NCI-H2107 (cell line): ENCODE measurements around the gene TAOK1.
A peak's percentile ranks its signal among the peaks of the same experiment; 100 is the strongest.
"Not testable (repeated sequence)": the region's sequence is repeated elsewhere in the genome, so short reads cannot be mapped to it uniquely, and the experiment has no call there.

ENCODE experiments used
- DNase-seq: peaks from one replicate; lab custom pipeline; 2025; lab: John Stamatoyannopoulos, UW

TAOK1 gene

DNA sequence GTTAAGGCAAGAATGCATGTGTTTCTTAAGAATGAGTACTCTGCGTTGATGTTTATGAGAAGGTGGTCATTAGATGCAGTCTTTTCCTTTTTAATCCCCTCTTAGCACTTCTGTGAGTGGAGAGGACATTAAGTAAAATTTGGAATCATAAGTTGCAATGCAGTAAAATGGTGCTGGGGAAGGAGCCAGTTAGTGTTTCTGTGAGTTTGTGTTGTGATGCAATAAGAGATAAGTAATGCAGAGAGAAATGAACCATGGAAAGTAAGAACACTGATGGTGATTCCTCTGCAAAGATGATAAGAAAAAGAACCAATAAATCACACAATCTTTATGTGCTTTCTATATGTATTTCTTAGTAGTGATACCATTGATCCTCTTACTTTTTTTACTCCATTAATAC is 156.7 kb downstream of the TAOK1 start:
- DNase-seq = no peak

DNA sequence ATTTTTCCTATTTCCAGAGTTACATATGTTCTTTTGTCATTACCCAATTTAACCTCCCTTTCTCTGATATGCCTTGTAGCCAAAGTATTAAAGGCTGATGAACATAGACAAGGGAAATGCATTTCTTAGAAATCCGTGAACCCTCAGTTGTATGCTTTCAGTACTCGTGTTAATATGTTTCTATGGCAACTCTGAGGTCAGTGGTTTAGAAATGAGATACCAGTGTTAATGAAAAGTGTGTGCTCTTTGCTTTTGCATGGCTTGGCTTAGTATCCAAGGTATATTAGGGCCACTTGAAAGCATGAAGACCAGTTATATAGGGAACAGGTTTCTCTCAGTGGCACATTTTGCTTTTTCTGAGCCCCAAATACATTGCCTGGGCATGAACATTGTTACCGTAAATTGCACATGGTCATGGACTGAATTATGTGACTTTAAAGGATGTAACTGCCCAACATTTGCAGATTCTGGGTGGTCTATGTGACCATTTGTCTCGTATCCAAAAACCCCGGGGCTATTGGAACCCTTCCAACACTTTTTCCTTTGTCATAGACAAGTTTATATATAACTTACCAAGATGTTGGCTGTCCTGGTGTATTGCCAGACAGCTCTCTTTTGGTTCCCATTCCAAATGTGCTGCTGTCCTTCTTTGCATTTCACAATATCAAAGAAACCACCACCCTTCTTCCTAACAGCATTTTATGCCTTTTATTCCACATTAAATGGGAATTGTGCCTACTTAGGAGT is 159.2 kb downstream of the TAOK1 start:
- DNase-seq = no peak

DNA sequence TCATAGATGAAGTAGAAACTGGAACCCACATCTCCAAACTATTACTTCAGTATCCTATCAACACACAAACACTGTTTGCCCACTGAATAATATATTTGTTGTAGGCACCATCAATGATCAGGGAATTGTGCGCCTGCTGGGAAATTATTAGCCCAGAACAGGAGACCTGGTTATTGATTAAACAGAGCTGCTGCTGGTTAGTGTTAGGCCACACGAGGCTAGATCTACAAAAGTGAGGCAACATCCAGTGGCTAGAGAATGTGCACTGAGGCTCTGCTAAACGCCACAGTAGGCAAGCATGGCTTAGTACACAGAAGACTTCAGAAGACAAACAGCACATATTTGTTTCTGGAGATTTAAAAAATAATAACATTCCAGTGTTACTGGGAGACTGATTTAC is 165.7 kb downstream of the TAOK1 start:
- DNase-seq = no peak

DNA sequence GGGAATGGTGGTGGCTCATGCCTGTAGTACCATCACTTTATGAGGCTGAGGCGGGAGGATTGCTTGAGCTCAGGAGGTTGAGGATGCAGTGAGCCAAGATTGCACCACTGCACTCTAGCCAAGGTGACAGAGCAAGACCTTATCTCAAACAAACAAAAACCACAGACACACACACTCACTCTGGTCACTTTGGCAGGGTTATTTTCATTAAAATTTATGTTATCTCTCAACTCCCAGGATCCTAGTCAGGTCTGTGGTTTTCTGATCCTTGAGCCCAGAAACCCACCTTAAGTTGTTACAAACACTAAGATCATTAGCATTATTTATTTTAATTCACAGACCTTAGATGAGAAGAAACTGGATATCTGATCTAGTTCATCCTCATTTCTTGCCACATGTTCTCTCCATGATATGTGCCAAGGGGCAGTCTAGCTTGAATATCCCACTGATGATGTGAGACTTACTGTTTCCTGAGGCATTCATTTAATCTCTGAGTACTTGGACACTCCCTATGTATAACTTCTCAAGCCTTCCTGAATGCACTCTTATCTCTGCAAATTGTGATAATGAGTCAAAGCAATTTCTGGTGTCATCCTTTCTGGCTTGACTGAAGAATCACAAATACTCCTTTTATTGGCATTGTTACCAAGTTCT is 167.0 kb downstream of the TAOK1 start:
- DNase-seq = no peak

DNA sequence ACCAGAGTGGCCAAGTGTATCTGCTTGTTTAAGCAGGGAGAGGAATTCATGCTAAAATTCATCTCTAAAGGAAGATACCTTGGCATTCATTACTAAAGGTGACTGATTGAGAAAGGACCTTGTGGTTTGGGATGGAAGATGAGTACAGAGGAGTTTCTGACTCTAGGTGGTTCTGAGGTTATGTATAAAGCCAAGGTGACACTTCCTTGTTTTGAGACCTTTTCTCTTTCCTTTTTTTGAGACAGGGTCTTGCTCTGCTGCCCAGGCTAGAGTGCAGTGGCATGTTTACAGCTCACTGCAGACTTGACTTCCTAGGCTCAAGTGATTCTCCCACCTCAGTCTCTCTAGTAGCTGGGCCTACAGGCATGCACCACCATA is 167.6 kb downstream of the TAOK1 start:
- no peak for DNase-seq

DNA sequence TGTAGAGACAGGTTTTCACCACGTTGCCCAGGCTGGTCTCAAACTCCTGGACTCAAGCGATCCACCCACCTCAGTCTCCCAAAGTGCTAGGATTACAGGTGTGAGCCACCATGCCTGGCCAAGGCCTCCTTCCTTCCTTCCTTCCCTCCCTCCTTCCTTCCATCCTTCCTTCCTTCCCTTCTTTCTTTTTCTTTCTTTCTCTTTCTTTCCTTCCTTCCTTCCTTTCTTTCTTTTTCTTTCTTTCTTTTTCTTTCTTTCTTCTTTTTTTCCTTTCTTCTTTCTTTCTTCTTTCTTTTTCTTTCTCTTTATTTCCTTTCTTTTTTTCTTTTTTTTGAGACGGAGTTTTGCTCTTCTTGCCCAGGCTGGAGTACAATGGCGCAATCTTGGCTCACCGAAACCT is 168.0 kb downstream of the TAOK1 start:
- not testable (repeated sequence) for DNase-seq

DNA sequence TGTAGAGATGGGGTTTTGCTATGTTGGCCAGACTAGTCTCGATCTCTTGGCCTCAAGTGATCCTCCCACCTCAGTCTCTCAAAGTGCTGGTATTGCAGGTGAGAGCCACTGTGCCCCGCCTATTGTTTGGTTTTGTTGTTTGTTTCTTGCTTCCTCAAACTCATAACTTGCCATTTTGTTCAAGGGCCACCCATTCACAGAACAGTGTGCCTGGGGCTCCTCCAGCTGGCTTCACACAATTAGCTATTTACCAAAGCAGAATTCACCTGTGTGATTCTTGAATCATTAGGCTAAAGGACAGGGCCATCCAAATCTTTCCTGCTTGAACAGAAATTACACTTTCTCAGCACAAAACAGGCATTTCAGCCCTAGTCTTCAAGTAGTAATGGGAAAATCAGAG is 169.5 kb downstream of the TAOK1 start:
- no peak for DNase-seq

DNA sequence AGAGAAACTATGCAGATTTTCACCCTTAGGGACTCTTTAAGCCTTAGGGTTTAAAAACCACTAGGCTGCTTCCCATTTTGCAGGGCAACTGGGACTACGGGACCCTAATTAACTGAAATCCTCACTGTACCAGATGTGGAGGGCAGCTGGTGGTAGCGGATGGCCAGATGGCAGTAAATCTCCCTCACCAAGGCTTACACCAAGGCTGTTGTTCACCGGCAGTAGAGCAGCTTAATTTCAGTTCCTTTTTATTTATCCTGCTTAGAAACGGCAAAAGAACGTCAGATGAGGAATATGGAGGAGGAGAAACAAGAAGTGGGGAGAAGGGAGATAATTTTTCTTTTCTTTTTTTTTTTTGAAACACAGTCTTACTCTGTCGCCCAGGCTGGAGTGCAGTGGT is 170.2 kb downstream of the TAOK1 start:
- DNase-seq = no peak

DNA sequence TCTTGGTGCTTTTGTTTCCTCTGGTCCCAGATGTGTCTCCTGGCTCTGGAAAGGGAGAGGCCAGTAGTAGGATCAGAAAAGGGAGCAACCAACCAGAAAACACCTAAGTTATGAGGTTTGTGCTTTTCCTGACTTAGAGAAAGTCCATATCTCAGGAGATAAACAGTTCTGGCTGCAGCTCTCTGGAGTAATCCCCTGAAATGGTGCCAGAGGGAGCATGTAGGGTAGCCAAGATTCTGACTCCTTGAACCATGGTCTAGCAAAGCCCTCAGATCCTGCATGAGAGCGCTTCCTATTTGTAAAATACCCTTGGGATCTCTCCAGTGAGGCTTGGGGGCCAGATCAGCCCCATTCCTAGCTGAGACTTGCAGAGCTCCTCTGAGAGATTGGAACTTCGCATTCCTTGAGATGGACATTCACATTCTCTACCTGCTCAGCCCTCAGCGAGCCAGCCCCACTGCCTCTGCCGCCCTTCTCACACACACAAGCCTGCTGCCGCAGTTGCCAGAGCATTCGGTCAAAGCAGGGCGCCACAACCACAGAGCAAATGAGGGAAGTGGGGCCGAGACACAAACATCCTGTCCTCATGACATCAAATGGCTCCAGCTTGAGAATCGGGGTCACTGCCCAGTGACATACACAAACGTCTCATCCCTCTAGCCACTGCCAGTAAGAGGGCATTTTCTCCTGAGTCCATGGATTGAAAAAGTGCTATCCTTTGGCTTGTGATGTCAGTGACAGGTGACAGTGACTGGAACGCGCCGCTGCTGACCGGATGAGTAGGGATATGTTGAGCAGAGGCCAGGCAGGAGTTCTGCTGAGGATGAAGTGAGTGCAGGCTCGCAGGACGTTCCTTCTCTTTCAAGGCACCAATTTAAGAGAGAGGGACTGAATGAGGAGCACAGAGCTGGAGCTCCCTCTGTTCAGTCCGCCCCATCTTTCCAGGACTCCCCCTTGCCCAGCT is 171.7 kb downstream of the TAOK1 start:
- no peak for DNase-seq

DNA sequence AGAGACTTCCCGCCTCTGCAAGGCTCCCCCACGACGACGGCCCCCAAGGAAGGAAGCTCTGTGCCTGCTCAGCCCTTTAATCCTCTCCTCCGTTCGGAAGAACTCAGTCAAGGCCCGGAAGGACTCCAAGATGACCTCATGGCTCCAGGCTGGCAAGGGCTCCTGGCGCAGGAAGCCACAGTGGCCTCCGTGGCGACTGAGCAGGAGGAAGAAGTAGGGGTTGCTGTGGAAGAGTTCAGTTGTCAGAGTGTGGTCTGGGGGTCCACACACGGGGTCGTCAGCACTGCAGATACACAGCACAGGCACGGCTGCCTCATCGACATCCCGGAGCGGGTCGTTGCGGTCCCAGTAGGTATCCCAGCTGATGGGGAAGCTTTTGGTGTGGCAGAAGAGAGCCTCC is 172.5 kb downstream of the TAOK1 start:
- no peak for DNase-seq

DNA sequence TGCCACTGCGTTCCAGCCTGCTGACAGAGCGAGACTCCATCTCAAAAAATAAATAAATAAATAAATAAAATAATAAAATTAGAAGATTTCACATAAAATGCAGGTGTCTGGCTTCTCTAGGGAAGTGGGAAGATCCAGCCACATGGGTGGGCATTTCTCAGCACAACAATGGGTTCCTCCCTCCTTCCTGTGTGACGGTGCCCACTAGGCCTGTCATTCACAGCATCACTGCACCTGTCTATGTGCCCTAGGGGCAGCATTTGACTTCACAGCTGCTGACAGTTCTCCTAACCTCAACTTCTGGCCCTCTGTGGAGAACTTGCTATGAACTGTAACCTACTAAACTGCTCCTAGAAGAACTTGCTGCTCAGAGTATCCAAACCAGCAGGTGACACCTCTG is 173.7 kb downstream of the TAOK1 start:
- DNase-seq = no peak

DNA sequence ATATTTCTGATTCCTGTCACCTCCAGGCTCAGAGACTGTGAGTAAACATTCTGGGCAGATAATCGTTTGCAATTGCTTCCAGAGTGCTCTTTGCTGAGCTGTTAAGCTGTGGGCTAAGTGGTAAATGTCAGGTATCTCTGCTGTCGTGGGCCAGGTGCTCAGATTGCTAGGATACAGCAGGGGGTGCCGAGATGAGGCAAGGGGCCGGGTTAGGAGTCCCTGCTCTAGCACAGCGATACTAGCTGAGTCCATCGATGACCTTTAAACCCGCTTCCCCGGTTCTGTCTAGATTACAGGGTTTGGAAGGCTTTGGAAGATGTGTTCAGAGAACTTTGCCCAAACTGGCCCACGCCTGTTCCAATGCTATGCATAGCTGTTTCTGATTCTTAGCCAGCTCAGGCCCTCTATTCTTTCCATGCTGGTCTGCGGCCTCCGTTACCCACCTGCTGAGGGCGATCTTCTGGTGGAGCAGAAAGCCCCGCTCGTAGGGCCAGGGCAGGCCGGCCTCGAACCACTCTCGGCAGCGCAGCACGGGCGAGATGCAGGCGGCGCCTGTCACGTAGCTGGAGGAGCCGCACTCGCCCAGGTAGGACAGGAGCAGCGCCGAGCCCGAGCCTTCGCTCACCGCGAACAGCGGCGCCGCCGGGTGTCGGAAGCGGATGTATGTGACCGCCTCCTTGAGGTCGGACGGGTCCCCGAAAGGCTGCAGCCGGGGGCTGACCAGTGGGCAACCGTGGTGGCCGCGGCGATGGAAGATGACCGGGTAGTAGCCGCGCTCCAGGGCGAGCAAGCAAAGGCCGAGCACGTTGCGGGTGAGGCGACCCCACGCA is 175.7 kb downstream of the TAOK1 start:
- DNase-seq = peak; percentile 30

DNA sequence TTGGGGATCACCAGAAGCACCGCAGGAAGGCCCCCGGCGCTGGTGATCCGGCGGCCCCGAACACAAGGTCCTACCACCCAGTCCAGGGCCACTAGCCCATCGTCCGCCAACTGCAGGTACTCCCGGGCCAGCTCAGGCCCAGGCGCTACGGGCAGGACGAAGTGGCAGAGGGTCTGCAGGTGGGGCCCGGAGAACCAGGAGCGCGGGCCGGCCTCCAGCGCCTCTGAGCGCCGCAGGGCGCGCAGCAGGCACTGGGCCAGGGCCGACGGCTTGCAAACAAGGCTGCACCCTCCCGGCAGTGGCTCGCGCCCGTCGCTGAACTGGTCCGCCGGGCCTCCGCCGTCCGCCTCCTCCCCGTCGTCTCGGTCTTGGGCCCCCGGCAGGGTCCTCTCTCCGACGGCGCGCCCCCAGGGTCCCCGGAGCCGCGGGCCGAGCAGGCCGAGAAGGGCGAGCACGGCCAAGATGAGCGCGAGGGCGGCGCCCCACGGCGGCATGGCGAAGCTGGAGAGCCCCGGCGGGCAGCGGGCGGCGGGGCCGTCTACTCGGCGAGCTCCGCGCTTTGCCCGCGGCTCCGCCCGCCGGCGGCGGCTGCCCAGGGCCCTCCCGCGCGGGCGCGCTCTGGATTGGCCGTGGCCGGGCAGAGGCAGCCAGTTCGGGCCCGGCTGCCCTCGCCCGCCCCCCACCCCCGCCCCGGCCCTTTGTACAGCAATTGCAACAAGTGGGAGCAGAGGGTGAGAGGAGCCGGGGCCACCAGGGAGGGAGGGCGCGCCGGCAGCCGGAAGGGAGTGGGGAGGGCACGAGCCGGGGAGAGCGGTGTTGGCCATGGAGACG is 176.5 kb downstream of the TAOK1 start, which contains the start of gene ABHD15:
Gene ABHD15, minus strand, starts transcription at position 565 of the 831 bp plus-strand sequence. Its CDS starts 71 bp downstream, at position 494.
- no peak for DNase-seq

DNA sequence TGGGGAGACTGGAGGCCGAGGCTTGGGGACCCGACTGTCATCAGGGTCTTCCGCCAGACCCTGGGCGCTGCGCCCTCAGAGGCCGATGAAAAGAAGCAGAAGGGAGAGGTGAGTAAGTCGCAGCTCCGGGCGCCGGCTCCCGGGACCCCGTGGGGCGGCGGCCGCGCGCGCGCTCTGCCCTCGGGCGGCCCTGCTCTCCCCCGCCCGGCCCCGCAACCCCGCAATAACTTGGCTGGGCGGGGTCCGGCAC is 177.1 kb downstream of the TAOK1 start:
- no peak for DNase-seq

DNA sequence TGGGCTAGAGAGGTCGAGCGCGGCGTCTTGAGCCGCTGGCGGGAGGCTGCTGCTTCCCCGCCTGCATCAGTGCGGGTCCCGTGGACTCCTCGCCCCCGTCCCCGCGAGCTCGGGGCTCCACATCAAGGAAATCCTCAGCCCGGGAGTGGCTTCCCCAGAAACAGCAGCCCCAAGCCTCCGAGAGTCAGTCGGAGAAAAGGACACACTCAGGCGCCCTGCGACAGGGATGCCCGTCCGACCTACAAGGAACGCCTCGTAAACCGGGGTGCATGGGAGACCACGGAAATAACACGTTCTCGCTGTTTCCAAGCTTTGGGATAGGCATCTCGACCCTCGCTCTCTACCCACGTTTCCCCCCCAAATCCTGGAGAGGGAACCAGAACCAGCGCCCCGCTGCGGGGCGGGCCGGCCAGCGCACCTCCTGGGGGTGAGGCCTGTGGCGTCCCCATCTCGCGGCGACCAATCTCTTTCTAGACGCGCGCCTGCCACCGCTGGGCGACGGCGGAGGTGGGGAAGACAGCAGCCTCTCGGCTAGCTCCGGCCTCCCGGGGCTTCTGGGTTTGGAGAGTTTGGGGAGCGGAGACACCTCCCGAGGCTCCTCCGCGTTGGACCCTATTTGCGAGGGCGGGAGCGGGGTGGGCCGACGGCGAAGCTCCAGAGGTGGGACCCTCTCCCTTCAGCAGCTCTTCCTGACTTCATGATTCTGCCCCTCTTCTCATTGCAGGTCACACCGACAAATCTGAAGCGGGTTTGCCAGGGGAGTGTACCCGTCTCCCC is 177.6 kb downstream of the TAOK1 start:
- DNase-seq = no peak

DNA sequence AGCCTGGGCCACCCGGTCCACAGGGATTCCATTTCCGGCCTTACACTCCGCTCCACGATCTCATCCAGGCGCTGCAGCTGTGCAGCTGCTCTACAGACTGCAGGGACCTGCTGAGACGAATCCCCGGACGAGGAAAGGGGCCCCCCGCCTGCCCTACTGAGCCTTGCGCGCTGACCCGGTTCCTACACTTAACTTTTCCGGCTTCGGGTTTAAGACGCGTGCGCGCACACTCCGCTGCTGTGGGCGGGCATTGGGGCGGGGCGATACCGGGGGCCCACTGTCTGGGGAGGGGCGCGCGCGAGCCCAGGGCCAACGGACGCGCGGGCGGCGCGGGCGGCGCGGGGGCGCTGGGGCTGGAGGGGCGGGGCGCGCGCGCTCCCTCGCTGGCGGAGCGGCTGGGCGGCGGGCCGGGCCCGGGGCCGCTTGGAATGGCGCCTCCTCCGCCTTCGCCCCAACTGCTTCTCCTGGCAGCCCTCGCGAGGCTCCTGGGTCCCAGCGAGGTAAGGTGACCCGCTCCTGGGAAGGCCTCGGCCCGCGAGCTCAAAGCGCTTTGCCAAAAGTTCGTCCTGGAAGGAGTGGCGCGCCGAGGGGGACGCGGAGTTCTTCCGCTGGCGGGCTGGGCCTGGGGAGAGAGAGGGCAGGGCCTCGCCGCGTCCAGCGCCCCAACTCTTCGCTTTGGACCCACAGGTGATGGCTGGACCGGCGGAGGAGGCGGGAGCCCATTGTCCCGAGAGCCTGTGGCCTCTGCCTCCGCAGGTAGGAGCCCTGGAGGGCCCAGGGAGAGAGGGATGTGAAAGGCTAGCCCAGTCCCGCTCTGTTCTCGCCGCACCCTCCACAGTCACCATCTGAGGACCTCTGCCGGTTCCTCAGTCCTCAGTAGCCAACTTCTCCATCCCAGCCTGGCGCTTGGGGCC is 178.4 kb downstream of the TAOK1 start, which contains the start of gene TP53I13:
Gene TP53I13, plus strand, starts transcription at position 371 of the 914 bp plus-strand sequence. Its CDS starts 58 bp downstream, at position 429.
- DNase-seq = no peak

DNA sequence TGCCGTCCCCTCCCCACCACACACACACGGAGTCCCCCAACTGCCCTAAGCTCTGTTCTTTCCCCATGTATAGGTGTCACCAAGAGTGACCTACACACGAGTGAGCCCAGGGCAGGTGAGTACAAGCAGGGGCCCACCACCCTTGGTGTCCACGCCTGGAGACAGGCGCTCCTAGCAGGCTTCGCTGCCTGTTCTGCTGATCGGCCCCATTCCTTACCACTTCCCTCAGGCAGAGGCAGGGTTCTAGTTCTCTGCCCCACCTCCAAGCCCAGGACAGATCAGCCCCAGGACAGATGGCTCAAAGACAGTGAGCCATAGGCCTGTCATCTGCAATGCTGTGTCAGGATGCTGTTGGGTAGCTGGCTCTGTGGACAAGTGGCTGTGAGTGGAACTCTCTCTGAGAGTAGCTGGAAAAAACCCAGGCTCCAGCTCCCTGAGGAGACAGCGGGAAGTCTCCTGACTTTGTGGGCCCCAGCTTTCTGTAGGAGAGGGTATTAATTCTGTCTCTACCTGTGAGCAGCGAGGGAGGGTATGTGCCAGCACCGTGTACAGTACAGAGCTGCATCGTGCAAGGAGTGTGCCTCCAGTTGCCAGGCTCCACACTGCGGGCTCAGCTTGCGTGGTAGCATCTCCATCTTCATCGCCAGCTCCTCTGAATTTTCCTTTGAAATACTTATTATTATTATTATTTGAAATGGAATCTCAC is 179.2 kb downstream of the TAOK1 start:
- no peak for DNase-seq

DNA sequence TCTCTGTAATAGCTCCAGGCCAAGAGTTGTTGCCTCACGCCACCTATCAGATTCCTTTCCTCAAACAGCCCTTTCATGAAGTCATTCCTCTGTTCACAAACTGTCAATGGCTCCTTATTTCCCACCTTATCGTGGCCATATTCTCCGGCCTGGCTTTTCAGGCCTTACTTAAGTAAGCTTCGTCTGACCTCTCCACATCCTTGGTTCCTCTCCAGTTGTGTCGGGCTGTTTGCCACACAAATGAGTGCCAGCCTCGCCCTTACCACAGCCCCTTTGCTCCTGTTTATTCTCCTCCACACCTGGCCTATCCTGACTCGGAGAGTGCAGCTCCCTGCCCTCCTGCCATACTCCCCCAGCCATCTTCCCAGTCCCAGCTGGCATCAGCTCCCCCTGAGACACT is 180.4 kb downstream of the TAOK1 start:
- DNase-seq = no peak
